ENCODE measurements around the gene LGI1.

Gene LGI1

DNA sequence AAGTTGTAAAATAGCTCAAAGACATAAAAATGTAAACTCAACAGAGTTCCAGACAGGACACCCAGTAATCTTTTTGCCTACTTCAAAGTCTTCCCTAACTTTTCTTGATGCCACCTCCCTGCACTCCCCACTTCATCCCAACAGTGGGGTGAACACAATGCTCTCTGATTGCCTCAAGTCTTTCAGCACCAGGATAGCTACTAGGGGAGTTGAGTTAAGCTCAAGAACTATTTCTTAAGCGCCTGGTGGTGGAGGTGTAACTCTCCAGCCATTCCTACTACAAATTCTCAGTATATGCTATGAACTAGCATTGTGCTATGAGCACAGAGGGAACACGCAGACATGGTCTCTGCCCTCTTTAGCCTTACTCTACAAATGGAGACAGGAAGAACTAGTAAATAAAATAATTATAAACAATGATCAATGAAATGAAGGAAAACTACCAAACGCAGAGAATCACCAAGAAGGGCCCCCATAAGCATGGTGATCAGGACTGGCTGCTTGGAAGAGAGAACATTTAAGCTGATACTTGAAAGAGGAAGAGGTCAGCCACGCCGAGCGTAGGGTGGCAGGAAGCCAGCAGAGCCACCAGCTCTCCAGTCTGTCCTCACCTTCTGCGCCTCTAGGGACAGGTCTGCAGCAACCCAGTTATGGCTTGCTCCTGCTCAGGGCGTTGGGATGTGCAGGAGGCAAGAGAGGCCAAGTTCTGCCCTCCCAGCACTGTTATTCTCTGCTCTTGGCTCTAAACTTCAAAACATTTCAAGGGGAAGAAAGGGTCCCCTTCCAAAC, 38.6 kb upstream of the LGI1 start:
- no peak for TF ChIP-seq CTCF (IDR thresholded peaks at IDR 0.05; ENCODE audit: low read depth, low read length, missing control alignments)
- no peak overlapping the region for H3K4me3 ChIP-seq (ENCODE audit: low read depth, low read length)
- DNase-seq (ENCODE audit: low read depth), result no peak

GRCh38 chr10:93719901-93720300, 37.8 kb upstream of the LGI1 start:
- TF ChIP-seq CTCF (IDR thresholded peaks at IDR 0.05; ENCODE audit: low read depth, low read length, missing control alignments), result no peak
- no peak for DNase-seq (ENCODE audit: low read depth)
- no peak overlapping the region for H3K4me3 ChIP-seq (ENCODE audit: low read depth, low read length)

GRCh38 chr10:93722550-93722949, 35.2 kb upstream of the LGI1 start:
- DNase-seq (ENCODE audit: low read depth), result no peak
- TF ChIP-seq CTCF (IDR thresholded peaks at IDR 0.05; ENCODE audit: low read depth, low read length, missing control alignments), result no peak
- no peak overlapping the region for H3K4me3 ChIP-seq (ENCODE audit: low read depth, low read length)

- no peak for DNase-seq (ENCODE audit: low read depth)
- no peak overlapping the region for H3K4me3 ChIP-seq (ENCODE audit: low read depth, low read length)
- TF ChIP-seq CTCF (IDR thresholded peaks at IDR 0.05; ENCODE audit: low read depth, low read length, missing control alignments), result no peak
Observed at GRCh38 chr10:93723153-93723552, 34.6 kb upstream of the LGI1 start.

DNA sequence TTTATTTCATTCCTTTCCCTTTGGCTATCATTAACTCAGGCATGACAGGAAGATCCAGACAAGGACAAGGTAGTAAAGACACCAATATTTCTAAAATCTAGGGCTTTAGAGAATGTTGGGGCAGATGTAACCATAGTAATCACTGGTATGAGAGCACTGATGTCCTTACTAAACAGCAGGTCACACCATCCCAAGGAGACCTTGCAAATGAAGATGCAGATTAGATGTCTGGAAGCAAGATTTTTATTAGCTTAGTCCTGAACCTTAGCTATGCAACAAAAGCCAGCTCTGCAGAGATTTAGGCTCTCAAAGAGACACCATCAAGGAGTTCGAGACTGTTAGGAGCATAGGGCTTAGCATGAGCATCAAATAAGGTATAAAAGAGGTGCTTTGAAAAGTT, 31.7 kb upstream of the LGI1 start:
- TF ChIP-seq CTCF (IDR thresholded peaks at IDR 0.05; ENCODE audit: low read depth, low read length, missing control alignments), result no peak
- H3K4me3 ChIP-seq (ENCODE audit: low read depth, low read length), result no peak overlapping the region
- DNase-seq (ENCODE audit: low read depth), result no peak

DNA sequence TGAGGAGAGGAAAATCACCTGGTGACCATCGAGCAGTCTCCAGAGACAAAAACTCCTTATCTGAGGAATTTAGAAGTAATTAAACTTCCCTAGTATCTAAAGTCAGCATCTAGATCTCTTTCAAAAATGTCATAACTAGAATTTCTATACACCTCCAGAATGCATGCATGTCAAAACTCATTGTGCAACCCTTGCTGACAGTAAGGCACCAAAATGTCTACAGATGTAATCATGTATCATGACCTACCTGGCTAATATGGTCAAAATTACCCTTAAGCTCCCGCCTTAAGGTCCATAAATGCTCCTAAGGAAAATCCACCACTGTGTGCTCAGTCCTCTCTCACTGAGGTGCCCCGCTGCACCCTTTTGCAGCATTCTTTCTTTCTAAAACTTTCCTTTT, 16.4 kb upstream of the LGI1 start:
- DNase-seq (ENCODE audit: low read depth), result no peak
- TF ChIP-seq CTCF (IDR thresholded peaks at IDR 0.05; ENCODE audit: low read depth, low read length, missing control alignments), result no peak
- H3K4me3 ChIP-seq (ENCODE audit: low read depth, low read length), result no peak overlapping the region
